Naive thymus-derived CD4-positive, alpha-beta T cell (primary cell): ENCODE results near the gene TBCEL. TPM values are rescaled to one million over a fixed set of nuclear protein-coding genes. Genes with fewer than 3 reads are reported as not detected.

Experiments used
- ATAC-seq: fragments of 150-1000 bp; cut with Tn5 transposase; 2 replicates; pipeline ENCODE4 v1.10.0; 2021; ENCODE audit warnings: mild to moderate bottlenecking, moderate library complexity
- CTCF ChIA-PET: fragments of 350-600 bp; sonication (Branson Sonifier 250); formaldehyde crosslinking; loops from one replicate; lab custom pipeline; 2021; ENCODE audit warnings: antibody characterized with exemption; lab: Charles Lee
- POLR2A ChIA-PET: fragments of 350-600 bp; sonication (Branson Sonifier 250); formaldehyde crosslinking; loops from one replicate; lab custom pipeline; 2021; ENCODE audit warnings: antibody characterized with exemption, inconsistent platforms; lab: Charles Lee
- DNase-seq, 9 donors: peaks; one replicate each; pipeline versions ENCODE4 v3.0.0 to v3.0.0-alpha.2; 2020 to 2022; ENCODE audit warnings: mixed read lengths in 1 of 9
- H3K27ac ChIP-seq: one replicate; pipeline ENCODE4 v1.7.0; 2013; ENCODE audit warnings: mild to moderate bottlenecking, low read depth, low read length, moderate library complexity
- H3K27me3 ChIP-seq, 2 donors: one replicate each; pipeline ENCODE4 v1.7.0; 2013; ENCODE audit warnings: low read length in 2 of 2, mild to moderate bottlenecking in 2 of 2, moderate library complexity in 2 of 2; ENCODE audit not compliant: control insufficient read depth in 2 of 2, insufficient read depth in 2 of 2
- H3K36me3 ChIP-seq, 3 experiments: 1 replicate in 2 of 3; 2 replicates in 1 of 3; pipeline ENCODE4 v1.7.0; 2013; ENCODE audit warnings: low read length in 3 of 3, mild to moderate bottlenecking in 3 of 3, moderate library complexity in 1 of 3; ENCODE audit not compliant: insufficient read depth in 3 of 3, control insufficient read depth in 2 of 3
- H3K4me1 ChIP-seq, 2 donors: one replicate each; pipeline ENCODE4 v1.7.0; 2013; ENCODE audit warnings: low read length in 2 of 2, mild to moderate bottlenecking in 2 of 2, moderate library complexity in 1 of 2; ENCODE audit not compliant: control insufficient read depth in 2 of 2, insufficient read depth in 2 of 2
- H3K4me3 ChIP-seq: 2 replicates; pipeline ENCODE4 v1.7.0; 2013; ENCODE audit warnings: mild to moderate bottlenecking, low read length
- H3K9me3 ChIP-seq, 3 experiments: 1 replicate in 2 of 3; 2 replicates in 1 of 3; pipeline ENCODE4 v1.7.0; 2013; ENCODE audit warnings: low read length in 3 of 3; ENCODE audit not compliant: control insufficient read depth in 2 of 3
- H3K27ac Mint-ChIP-seq, 9 donors: one replicate each; pipeline ENCODE4 v1.8.0; 2020 to 2022; ENCODE audit warnings: mixed read lengths in 9 of 9, mild to moderate bottlenecking in 8 of 9, moderate library complexity in 5 of 9, inconsistent platforms in 2 of 9
- H3K27me3 Mint-ChIP-seq, 5 donors: one replicate each; pipeline ENCODE4 v1.8.0; 2021 to 2022; ENCODE audit warnings: mixed read lengths in 5 of 5, mild to moderate bottlenecking in 1 of 5
- H3K36me3 Mint-ChIP-seq, 5 donors: one replicate each; pipeline ENCODE4 v1.8.0; 2020 to 2022; ENCODE audit warnings: mixed read lengths in 5 of 5, mild to moderate bottlenecking in 3 of 5, inconsistent platforms in 1 of 5
- H3K4me1 Mint-ChIP-seq, 7 donors: one replicate each; pipeline ENCODE4 v1.8.0; 2020 to 2022; ENCODE audit warnings: mixed read lengths in 7 of 7, mild to moderate bottlenecking in 3 of 7, inconsistent platforms in 1 of 7
- H3K4me3 Mint-ChIP-seq, 10 donors: one replicate each; pipeline ENCODE4 v1.8.0; 2020 to 2022; ENCODE audit warnings: mild to moderate bottlenecking in 10 of 10, mixed read lengths in 10 of 10, moderate library complexity in 6 of 10, inconsistent platforms in 2 of 10
- H3K9me3 Mint-ChIP-seq, 11 donors: one replicate each; pipeline ENCODE4 v1.8.0; 2020 to 2022; ENCODE audit warnings: mixed read lengths in 11 of 11, mild to moderate bottlenecking in 4 of 11, inconsistent platforms in 1 of 11, moderate library complexity in 1 of 11
- intact Hi-C, 2 donors: fragments of 100-400 bp; cut with micrococcal nuclease; formaldehyde crosslinking; loops; one replicate each; pipeline ENCODE4 v1.15.1; 2023
- polyA plus RNA-seq, 2 donors: library from polyadenylated mRNA; unstranded; fragments of 300-500 nt; fragmentation: Illumina TruSeq; gene quantifications; one replicate each; pipeline ENCODE4 v1.2.3, GENCODE V29; 2021
- total RNA-seq, 6 experiments: library from RNA in 5 of 6; stranded (reverse) in 5 of 6; gene quantifications; 1 replicate in 5 of 6; 2 replicates in 1 of 6; pipeline ENCODE4 v1.2.3 and lab custom pipeline; 2021 to 2026

Gene TBCEL
- total and polyA plus RNA-seq, 7 experiments from 2014 or later: 3.2 to 30.0 (median 21.8) TPM

GRCh38 chr11:121119440-121119839 is 95.5 kb downstream of the TBCEL start:
- Mint-ChIP-seq H3K9me3 (peaks cover 0 to 24% (median 6%) of the 10 kb centered on the region in 11 donors), H3K36me3 (no peaks in the 10 kb centered on the region), H3K27me3 (peaks cover 0 to 3% (median 0%) of the 10 kb centered on the region in 5 donors), H3K27ac (no peak overlapping the region), H3K4me3 (no peak overlapping the region), H3K4me1 (no peaks in the 10 kb centered on the region)
- no peak overlapping the region for H3K4me3 ChIP-seq
- no peaks in the 10 kb centered on the region for H3K4me1 ChIP-seq
- no peaks in the 10 kb centered on the region for H3K36me3 ChIP-seq
- ATAC-seq: no peak
- ChIA-PET POLR2A (no interaction called here), CTCF (interaction anchor here (0.8 kb wide), 1 partner anchor 28 kb away, joined by 4 read pairs; no protein-coding TSS in a partner anchor)
- peaks cover 0 to 8% (median 0%) of the 10 kb centered on the region in 3 experiments for H3K9me3 ChIP-seq
- intact Hi-C loops: loop anchor here in 1 of 2 donors (10.0 kb wide), 1 partner anchor 435 kb away; no protein-coding TSS in a partner anchor
- DNase-seq: no peak
- no peak overlapping the region for H3K27ac ChIP-seq
- no peaks in the 10 kb centered on the region for H3K27me3 ChIP-seq

GRCh38 chr11:121122328-121122727 is 98.4 kb downstream of the TBCEL start:
- Histone ChIP-seq H3K27me3 (no peaks in the 10 kb centered on the region), H3K36me3 (no peaks in the 10 kb centered on the region), H3K9me3 (peaks cover 0 to 8% (median 0%) of the 10 kb centered on the region in 3 experiments), H3K4me1 (no peaks in the 10 kb centered on the region), H3K27ac (no peak overlapping the region), H3K4me3 (no peak overlapping the region)
- no peak for DNase-seq
- Mint-ChIP-seq H3K27ac (no peak overlapping the region), H3K9me3 (peaks cover 0 to 24% (median 6%) of the 10 kb centered on the region in 11 donors), H3K4me3 (no peak overlapping the region), H3K27me3 (no peaks in the 10 kb centered on the region), H3K4me1 (no peaks in the 10 kb centered on the region), H3K36me3 (no peaks in the 10 kb centered on the region)
- ChIA-PET CTCF (no interaction called here), POLR2A (no interaction called here)
- ATAC-seq: no peak
- intact Hi-C loops: no loop called here

GRCh38 chr11:121123496-121124069 is 99.7 kb downstream of the TBCEL start:
- H3K27ac ChIP-seq: no peak overlapping the region
- Mint-ChIP-seq H3K27ac (peak overlapping the region in 2 of 9 donors; percentile 3 to 43), H3K9me3 (peaks cover 0 to 24% (median 6%) of the 10 kb centered on the region in 11 donors), H3K27me3 (no peaks in the 10 kb centered on the region), H3K36me3 (peaks cover 0 to 3% (median 0%) of the 10 kb centered on the region in 5 donors), H3K4me3 (no peak overlapping the region), H3K4me1 (no peaks in the 10 kb centered on the region)
- DNase-seq: no peak
- H3K27me3 ChIP-seq: no peaks in the 10 kb centered on the region
- intact Hi-C loops: no loop called here
- H3K4me1 ChIP-seq: no peaks in the 10 kb centered on the region
- ChIA-PET CTCF (no interaction called here), POLR2A (no interaction called here)
- no peak for ATAC-seq
- H3K9me3 ChIP-seq: peaks cover 0 to 8% (median 0%) of the 10 kb centered on the region in 3 experiments
- H3K4me3 ChIP-seq: no peak overlapping the region
- H3K36me3 ChIP-seq: no peaks in the 10 kb centered on the region

- Histone ChIP-seq H3K9me3 (peaks cover 0 to 3% (median 0%) of the 10 kb centered on the region in 3 experiments), H3K36me3 (no peaks in the 10 kb centered on the region), H3K27ac (no peak overlapping the region), H3K4me1 (no peaks in the 10 kb centered on the region), H3K4me3 (no peak overlapping the region), H3K27me3 (no peaks in the 10 kb centered on the region)
- Mint-ChIP-seq H3K27ac (no peak overlapping the region), H3K4me1 (no peaks in the 10 kb centered on the region), H3K4me3 (no peak overlapping the region), H3K36me3 (peaks cover 0 to 4% (median 0%) of the 10 kb centered on the region in 5 donors), H3K9me3 (peaks cover 0 to 11% (median 5%) of the 10 kb centered on the region in 11 donors), H3K27me3 (peaks cover 0 to 4% (median 0%) of the 10 kb centered on the region in 5 donors)
- ATAC-seq (no peak), DNase-seq (no peak)
- ChIA-PET POLR2A (no interaction called here), CTCF (interaction anchor here (0.5 to 0.7 kb wide), 2 partner anchors 14 to 1736 kb away, joined by 4 read pairs; no protein-coding TSS in a partner anchor)
- intact Hi-C loops: no loop called here
Measured at GRCh38 chr11:121127809-121128208, 103.9 kb downstream of the TBCEL start.

- H3K27ac ChIP-seq: no peak overlapping the region
- Mint-ChIP-seq H3K4me3 (no peak overlapping the region), H3K27me3 (peaks cover 0 to 6% (median 0%) of the 10 kb centered on the region in 5 donors), H3K36me3 (peaks cover 0 to 4% (median 0%) of the 10 kb centered on the region in 5 donors), H3K4me1 (no peaks in the 10 kb centered on the region), H3K9me3 (no peaks in the 10 kb centered on the region), H3K27ac (no peak overlapping the region)
- H3K27me3 ChIP-seq: no peaks in the 10 kb centered on the region
- no peaks in the 10 kb centered on the region for H3K4me1 ChIP-seq
- intact Hi-C loops: no loop called here
- POLR2A ChIA-PET: no interaction called here
- DNase-seq (no peak), ATAC-seq (no peak)
- CTCF ChIA-PET: no interaction called here
- no peak overlapping the region for H3K4me3 ChIP-seq
- H3K36me3 ChIP-seq: no peaks in the 10 kb centered on the region
- no peaks in the 10 kb centered on the region for H3K9me3 ChIP-seq
Measured at GRCh38 chr11:121129362-121130340, 105.7 kb downstream of the TBCEL start.

- Mint-ChIP-seq H3K36me3 (peaks cover 0 to 4% (median 0%) of the 10 kb centered on the region in 5 donors), H3K4me1 (no peaks in the 10 kb centered on the region)
Measured at GRCh38 chr11:121131656-121132055, 107.8 kb downstream of the TBCEL start.

More at GRCh38 chr11:121131656-121132055, 107.8 kb downstream of the TBCEL start:
- Histone ChIP-seq H3K36me3 (no peaks in the 10 kb centered on the region), H3K27me3 (no peaks in the 10 kb centered on the region), H3K27ac (no peak overlapping the region), H3K4me1 (no peaks in the 10 kb centered on the region), H3K9me3 (no peaks in the 10 kb centered on the region), H3K4me3 (no peak overlapping the region)
- ChIA-PET CTCF (no interaction called here), POLR2A (no interaction called here)
- Mint-ChIP-seq H3K4me3 (no peak overlapping the region), H3K9me3 (no peaks in the 10 kb centered on the region), H3K27me3 (peaks cover 0 to 10% (median 0%) of the 10 kb centered on the region in 5 donors), H3K27ac (no peak overlapping the region)
- no peak for ATAC-seq
- intact Hi-C loops: no loop called here
- DNase-seq: no peak
